Loucy (cell line): Measurements from ENCODE around the gene LTBR.

Source experiments
- H2AFZ ChIP-seq: fragments of 200-600 bp; sonication (generic); 2 replicates; pipeline ENCODE4 v1.6.0; 2016; ENCODE audit warnings: antibody characterized with exemption, mild to moderate bottlenecking, low read length, moderate library complexity
- H3F3A ChIP-seq: fragments of 200-600 bp; 2 replicates; pipeline ENCODE4 v1.6.0; 2016; ENCODE audit warnings: antibody characterized with exemption, low read depth, mild to moderate bottlenecking
- H3K27me3 ChIP-seq: fragments of 200-600 bp; sonication (generic); 2 replicates; pipeline ENCODE4 v1.6.1; 2014; ENCODE audit warnings: low read length, mild to moderate bottlenecking; ENCODE audit not compliant: insufficient read depth, poor library complexity, severe bottlenecking
- H3K36me3 ChIP-seq: fragments of 200-600 bp; sonication (generic); 2 replicates; pipeline ENCODE4 v1.6.1; 2016; ENCODE audit warnings: low read length; ENCODE audit not compliant: insufficient read depth
- H3K4me1 ChIP-seq: fragments of 200-600 bp; sonication (generic); 2 replicates; pipeline ENCODE4 v1.5.1; 2014; ENCODE audit warnings: low read length, mild to moderate bottlenecking; ENCODE audit not compliant: insufficient read depth, poor library complexity, severe bottlenecking
- H3K4me2 ChIP-seq: fragments of 200-600 bp; sonication (generic); 2 replicates; pipeline ENCODE4 v1.6.0; 2014; ENCODE audit warnings: antibody characterized with exemption, low read length, low read depth, mild to moderate bottlenecking; ENCODE audit not compliant: poor library complexity, severe bottlenecking
- H3K4me3 ChIP-seq: fragments of 200-600 bp; sonication (generic); 2 replicates; pipeline ENCODE4 v1.5.1; 2014; ENCODE audit warnings: low read length, mild to moderate bottlenecking, mixed read lengths; ENCODE audit not compliant: poor library complexity, severe bottlenecking
- H3K79me2 ChIP-seq: fragments of 200-600 bp; sonication (generic); 2 replicates; pipeline ENCODE4 v1.6.1; 2014; ENCODE audit warnings: low read length; ENCODE audit not compliant: insufficient read depth
- H3K9ac ChIP-seq: fragments of 200-600 bp; sonication (generic); 2 replicates; pipeline ENCODE4 v1.6.0; 2014; ENCODE audit warnings: mild to moderate bottlenecking, low read depth, low read length, moderate library complexity; ENCODE audit not compliant: poor library complexity, severe bottlenecking
- H3K9me2 ChIP-seq: fragments of 200-600 bp; sonication (generic); replicated peaks from 2 replicates; pipeline ENCODE4 v1.6.1; 2016; ENCODE audit warnings: low read depth, low read length, mixed read lengths
- H3K9me3 ChIP-seq: fragments of 200-600 bp; sonication (generic); 2 replicates; pipeline ENCODE4 v1.6.1; 2014; ENCODE audit warnings: mild to moderate bottlenecking, antibody characterized with exemption, low read length, low read depth; ENCODE audit not compliant: insufficient read depth
- H4K20me1 ChIP-seq: fragments of 200-600 bp; sonication (generic); 2 replicates; pipeline ENCODE4 v1.6.0; 2014; ENCODE audit warnings: antibody characterized with exemption, low read length, mild to moderate bottlenecking; ENCODE audit not compliant: insufficient read depth, poor library complexity, severe bottlenecking
- CTCF ChIP-seq: fragments of 200-600 bp; sonication (generic); conservative IDR thresholded peaks from 2 replicates; pipeline ENCODE4 v1.5.1; 2014; ENCODE audit warnings: mild to moderate bottlenecking, antibody characterized with exemption, low read length
- EZH2phosphoT487 ChIP-seq: fragments of 200-600 bp; IDR thresholded peaks from 2 replicates; pipeline ENCODE4 v1.6.1; 2018; ENCODE audit warnings: antibody characterized with exemption, mild to moderate bottlenecking, moderate library complexity, borderline replicate concordance

Gene LTBR

DNA sequence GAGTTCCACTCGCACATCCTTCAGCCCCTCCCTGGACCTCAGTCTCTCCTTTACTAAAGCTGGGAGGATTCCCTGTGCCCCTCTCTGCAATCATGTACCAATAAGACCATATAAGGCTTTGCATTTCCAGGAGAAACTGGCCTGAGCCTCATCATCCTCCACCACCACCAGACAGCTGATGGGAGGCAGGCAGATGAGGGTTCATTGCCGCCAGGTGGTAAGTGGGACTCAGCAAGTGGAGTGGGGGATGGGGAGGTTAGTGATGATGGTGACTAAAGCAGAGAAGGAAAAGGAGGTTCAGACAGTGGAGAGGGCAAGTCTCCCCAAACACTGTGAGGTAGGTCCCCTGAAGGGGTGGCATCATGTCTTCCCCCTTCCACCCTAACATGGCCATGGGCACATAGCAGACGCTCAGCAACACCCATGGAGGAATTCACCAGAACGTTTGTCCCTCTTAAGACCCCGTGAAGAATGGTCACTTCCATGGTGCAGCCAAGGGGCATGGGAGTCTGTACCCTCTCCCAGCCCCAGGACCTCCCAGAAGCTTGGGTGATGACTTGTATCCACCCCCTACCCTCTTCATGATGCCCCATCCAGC, 37.6 kb upstream of the LTBR start:
- H3K79me2 ChIP-seq, result peaks cover 17% of the 10 kb centered on the region
- H3K36me3 ChIP-seq, result no peaks in the 10 kb centered on the region
- peaks cover 3% of the 10 kb centered on the region for H3K27me3 ChIP-seq
- H2AFZ ChIP-seq, result no peak overlapping the region
- TF ChIP-seq EZH2phosphoT487, result no peak
- no peak for TF ChIP-seq CTCF
- no peak overlapping the region for H3K4me3 ChIP-seq
- H3K9me2 ChIP-seq, result no peaks in the 10 kb centered on the region
- peak overlapping the region; percentile 22 for H3K4me2 ChIP-seq
- H3K9me3 ChIP-seq, result no peaks in the 10 kb centered on the region
- peaks cover 57% of the 10 kb centered on the region for H3K4me1 ChIP-seq
- H4K20me1 ChIP-seq, result peaks cover 5% of the 10 kb centered on the region
- no peaks in the 10 kb centered on the region for H3F3A ChIP-seq
- H3K9ac ChIP-seq, result no peak overlapping the region

DNA sequence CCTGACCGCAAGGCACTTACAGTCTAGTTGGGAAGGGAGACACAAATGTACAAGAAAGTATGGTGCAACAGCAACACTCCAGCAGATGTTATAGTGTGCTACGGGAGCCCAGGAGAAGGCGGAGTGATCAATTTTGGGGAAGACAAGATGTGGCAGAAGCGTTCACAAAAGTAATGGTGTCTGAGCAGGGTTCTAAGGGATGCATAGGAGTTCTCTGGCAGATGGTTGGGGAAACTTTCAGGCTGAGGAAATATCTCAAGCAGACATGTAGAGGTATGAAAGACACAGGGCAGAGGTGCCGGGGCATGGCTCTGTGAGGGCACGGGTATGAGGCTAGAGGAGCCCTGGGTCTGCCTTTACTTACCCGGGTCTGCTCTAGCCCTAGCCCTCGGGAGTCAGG, 37.0 kb upstream of the LTBR start:
- Histone ChIP-seq H3K4me1 (peaks cover 57% of the 10 kb centered on the region), H3K4me3 (no peak overlapping the region), H3K4me2 (peak overlapping the region; percentile 61), H3K36me3 (no peaks in the 10 kb centered on the region), H3K9me3 (no peaks in the 10 kb centered on the region), H4K20me1 (no peaks in the 10 kb centered on the region), H2AFZ (no peak overlapping the region), H3K9ac (peak overlapping the region; percentile 59), H3F3A (no peaks in the 10 kb centered on the region), H3K79me2 (peaks cover 11% of the 10 kb centered on the region), H3K9me2 (no peaks in the 10 kb centered on the region), H3K27me3 (no peaks in the 10 kb centered on the region)
- TF ChIP-seq CTCF, result no peak
- TF ChIP-seq EZH2phosphoT487, result no peak

- H3K9me3 ChIP-seq, result no peaks in the 10 kb centered on the region
- no peaks in the 10 kb centered on the region for H3K27me3 ChIP-seq
- H2AFZ ChIP-seq, result peak overlapping the region; percentile 34; the same call in 1 of the 2 replicates
- H3K4me3 ChIP-seq, result peak overlapping the region; percentile 11
- H3K4me1 ChIP-seq, result peaks cover 54% of the 10 kb centered on the region
- TF ChIP-seq EZH2phosphoT487 (no peak), CTCF (no peak)
- no peaks in the 10 kb centered on the region for H3K36me3 ChIP-seq
- H3K4me2 ChIP-seq, result peak overlapping the region; percentile 61
- peak overlapping the region; percentile 59 for H3K9ac ChIP-seq
- no peaks in the 10 kb centered on the region for H3K9me2 ChIP-seq
- peaks cover 4% of the 10 kb centered on the region; the same call in 1 of the 2 replicates for H3K79me2 ChIP-seq
- H3F3A ChIP-seq, result no peaks in the 10 kb centered on the region
- H4K20me1 ChIP-seq, result no peaks in the 10 kb centered on the region
These were observed 36.3 kb upstream of the LTBR start for GRCh38 chr12:6347367-6348338.
